RWPE2 (cell line): ENCODE data around the gene MLXIP.
A peak's percentile ranks its signal among the peaks of the same experiment; 100 is the strongest.

Source experiments
- ATAC-seq: fragments of 200-7000 bp; cut with Tn5 transposase; 3 replicates; pipeline ENCODE4 v1.9.1; 2021; ENCODE audit warnings: low read depth
- DNase-seq: peaks from one replicate; pipeline ENCODE4 v3.0.0-alpha.2; 2020; ENCODE audit warnings: low spot score
- H3K27ac ChIP-seq: fragments of 450-650 bp; 2 replicates; pipeline ENCODE4 v1.5.1; 2017; ENCODE audit warnings: mild to moderate bottlenecking; ENCODE audit not compliant: poor library complexity, severe bottlenecking
- H3K27me3 ChIP-seq: fragments of 250-450 bp; sonication (Bioruptor Pico); 2 replicates; pipeline ENCODE4 v1.5.1; 2021; ENCODE audit warnings: mild to moderate bottlenecking, moderate library complexity; ENCODE audit not compliant: insufficient read depth, poor library complexity, severe bottlenecking
- H3K36me3 ChIP-seq: fragments of 250-450 bp; sonication (Bioruptor Pico); 2 replicates; pipeline ENCODE4 v1.5.1; 2020; ENCODE audit warnings: low read depth, mild to moderate bottlenecking, moderate library complexity
- H3K4me1 ChIP-seq: fragments of 250-450 bp; sonication (Bioruptor Pico); 2 replicates; pipeline ENCODE4 v1.5.1; 2021; ENCODE audit warnings: mild to moderate bottlenecking, moderate library complexity; ENCODE audit not compliant: insufficient read depth, poor library complexity, severe bottlenecking
- H3K4me3 ChIP-seq: fragments of 250-450 bp; sonication (Bioruptor Pico); 2 replicates; pipeline ENCODE4 v1.5.1; 2021; ENCODE audit warnings: mild to moderate bottlenecking, moderate library complexity; ENCODE audit not compliant: severe bottlenecking
- H3K9me3 ChIP-seq: fragments of 250-450 bp; sonication (Bioruptor Pico); 2 replicates; pipeline ENCODE4 v1.5.1; 2021; ENCODE audit warnings: mild to moderate bottlenecking, moderate library complexity; ENCODE audit not compliant: severe bottlenecking
- CTCF ChIP-seq: fragments of 450-650 bp; IDR thresholded peaks from one replicate; pipeline ENCODE4 v1.5.1; 2017; ENCODE audit warnings: mild to moderate bottlenecking, moderate library complexity; ENCODE audit not compliant: poor library complexity, severe bottlenecking

Gene MLXIP

GRCh38 chr12:122190842-122191668 is 112.5 kb downstream of the MLXIP start:
- no peak for DNase-seq
- TF ChIP-seq CTCF, result peak; percentile 83
- ATAC-seq, result peak; percentile 81
- Histone ChIP-seq H3K27ac (no peak overlapping the region), H3K4me3 (no peak overlapping the region), H3K9me3 (peaks cover 2% of the 10 kb centered on the region), H3K27me3 (no peaks in the 10 kb centered on the region), H3K36me3 (no peaks in the 10 kb centered on the region), H3K4me1 (no peaks in the 10 kb centered on the region)

GRCh38 chr12:122192441-122192840 is 113.9 kb downstream of the MLXIP start:
- DNase-seq, result no peak
- H3K36me3 ChIP-seq, result no peaks in the 10 kb centered on the region
- no peak for ATAC-seq
- peaks cover 1% of the 10 kb centered on the region for H3K4me1 ChIP-seq
- H3K4me3 ChIP-seq, result no peak overlapping the region
- TF ChIP-seq CTCF, result no peak
- no peak overlapping the region for H3K27ac ChIP-seq
- H3K27me3 ChIP-seq, result no peaks in the 10 kb centered on the region
- peaks cover 2% of the 10 kb centered on the region for H3K9me3 ChIP-seq

- Histone ChIP-seq H3K36me3 (no peaks in the 10 kb centered on the region), H3K27ac (no peak overlapping the region), H3K4me1 (peaks cover 8% of the 10 kb centered on the region), H3K4me3 (no peak overlapping the region), H3K27me3 (no peaks in the 10 kb centered on the region), H3K9me3 (peaks cover 2% of the 10 kb centered on the region)
- TF ChIP-seq CTCF, result no peak
- ATAC-seq (no peak), DNase-seq (no peak)
Observed at GRCh38 chr12:122194804-122195203, 116.2 kb downstream of the MLXIP start.

GRCh38 chr12:122195405-122195804 is 116.8 kb downstream of the MLXIP start:
- ATAC-seq (no peak), DNase-seq (no peak)
- Histone ChIP-seq H3K27ac (no peak overlapping the region), H3K9me3 (peaks cover 2% of the 10 kb centered on the region), H3K27me3 (no peaks in the 10 kb centered on the region), H3K36me3 (no peaks in the 10 kb centered on the region), H3K4me3 (no peak overlapping the region), H3K4me1 (peaks cover 8% of the 10 kb centered on the region)
- TF ChIP-seq CTCF, result no peak
